ENCODE results near the gene ITPR2. TPM values are rescaled to one million over a fixed set of nuclear protein-coding genes. Genes with fewer than 3 reads are reported as not detected.

ITPR2 gene
- total RNA-seq, 1 donor: 19.2 TPM

GRCh38 chr12:26874501-26875296 lies 41.7 kb upstream of the ITPR2 start:
- no peak for DNase-seq (ENCODE audit: insufficient read length, low spot score, missing footprints)
- no peak overlapping the region for H2AFZ ChIP-seq (ENCODE audit: low read length)
- H3K36me3 ChIP-seq (ENCODE audit: insufficient read depth, low read length): no peaks in the 10 kb centered on the region
- no peaks in the 10 kb centered on the region for H3K9me3 ChIP-seq (ENCODE audit: low read depth, low read length)
- H3K79me2 ChIP-seq (ENCODE audit: insufficient read depth, low read length): no peaks in the 10 kb centered on the region
- H3K27me3 ChIP-seq (ENCODE audit: insufficient read depth, low read length): peaks cover 6% of the 10 kb centered on the region
- no peaks in the 10 kb centered on the region for H3K4me1 ChIP-seq (ENCODE audit: insufficient read depth, low read length)
- no peak overlapping the region for H3K4me3 ChIP-seq (ENCODE audit: insufficient read depth, low read length)
- no peak overlapping the region for H3K4me2 ChIP-seq (ENCODE audit: insufficient read depth, low read length)
- H3K27ac ChIP-seq (ENCODE audit: low read depth, low read length): no peak overlapping the region
- TF ChIP-seq CTCF (IDR thresholded peaks at IDR 0.05; ENCODE audit: extremely low read depth, low read depth, low read length): no peak
- H4K20me1 ChIP-seq (ENCODE audit: insufficient read depth, low read length): no peaks in the 10 kb centered on the region

- Histone ChIP-seq H3K9me3 (ENCODE audit: low read depth, low read length) (no peaks in the 10 kb centered on the region), H3K4me3 (ENCODE audit: insufficient read depth, low read length) (no peak overlapping the region), H3K4me2 (ENCODE audit: insufficient read depth, low read length) (no peak overlapping the region)
Measured at GRCh38 chr12:26872625-26873024, 39.6 kb upstream of the ITPR2 start.

GRCh38 chr12:26871985-26872384 lies 39.0 kb upstream of the ITPR2 start:
- no peak overlapping the region for H2AFZ ChIP-seq (ENCODE audit: low read length)
- H3K9me3 ChIP-seq (ENCODE audit: low read depth, low read length): no peaks in the 10 kb centered on the region
- no peak for TF ChIP-seq CTCF (IDR thresholded peaks at IDR 0.05; ENCODE audit: extremely low read depth, low read depth, low read length)
- H3K27ac ChIP-seq (ENCODE audit: low read depth, low read length): no peak overlapping the region
- no peak overlapping the region for H3K4me2 ChIP-seq (ENCODE audit: insufficient read depth, low read length)
- H3K4me3 ChIP-seq (ENCODE audit: insufficient read depth, low read length): no peak overlapping the region
- peaks cover 6% of the 10 kb centered on the region for H3K27me3 ChIP-seq (ENCODE audit: insufficient read depth, low read length)
- no peaks in the 10 kb centered on the region for H3K79me2 ChIP-seq (ENCODE audit: insufficient read depth, low read length)
- DNase-seq (ENCODE audit: insufficient read length, low spot score, missing footprints): no peak
- H3K36me3 ChIP-seq (ENCODE audit: insufficient read depth, low read length): no peaks in the 10 kb centered on the region
- no peaks in the 10 kb centered on the region for H3K4me1 ChIP-seq (ENCODE audit: insufficient read depth, low read length)
- no peaks in the 10 kb centered on the region for H4K20me1 ChIP-seq (ENCODE audit: insufficient read depth, low read length)

More at GRCh38 chr12:26872625-26873024, 39.6 kb upstream of the ITPR2 start:
- no peak for TF ChIP-seq CTCF (IDR thresholded peaks at IDR 0.05; ENCODE audit: extremely low read depth, low read depth, low read length)
- H3K36me3 ChIP-seq (ENCODE audit: insufficient read depth, low read length): no peaks in the 10 kb centered on the region
- no peaks in the 10 kb centered on the region for H3K4me1 ChIP-seq (ENCODE audit: insufficient read depth, low read length)
- H3K27ac ChIP-seq (ENCODE audit: low read depth, low read length): no peak overlapping the region
- no peak for DNase-seq (ENCODE audit: insufficient read length, low spot score, missing footprints)
- no peak overlapping the region for H2AFZ ChIP-seq (ENCODE audit: low read length)
- no peaks in the 10 kb centered on the region for H3K79me2 ChIP-seq (ENCODE audit: insufficient read depth, low read length)
- peaks cover 6% of the 10 kb centered on the region for H3K27me3 ChIP-seq (ENCODE audit: insufficient read depth, low read length)
- no peaks in the 10 kb centered on the region for H4K20me1 ChIP-seq (ENCODE audit: insufficient read depth, low read length)

- no peak for DNase-seq (ENCODE audit: insufficient read length, low spot score, missing footprints)
- Histone ChIP-seq H3K36me3 (ENCODE audit: insufficient read depth, low read length) (no peaks in the 10 kb centered on the region), H3K27ac (ENCODE audit: low read depth, low read length) (no peak overlapping the region), H3K4me1 (ENCODE audit: insufficient read depth, low read length) (no peaks in the 10 kb centered on the region), H4K20me1 (ENCODE audit: insufficient read depth, low read length) (no peaks in the 10 kb centered on the region), H2AFZ (ENCODE audit: low read length) (no peak overlapping the region), H3K4me2 (ENCODE audit: insufficient read depth, low read length) (no peak overlapping the region), H3K27me3 (ENCODE audit: insufficient read depth, low read length) (peaks cover 6% of the 10 kb centered on the region), H3K4me3 (ENCODE audit: insufficient read depth, low read length) (no peak overlapping the region), H3K79me2 (ENCODE audit: insufficient read depth, low read length) (no peaks in the 10 kb centered on the region), H3K9me3 (ENCODE audit: low read depth, low read length) (no peaks in the 10 kb centered on the region)
- no peak for TF ChIP-seq CTCF (IDR thresholded peaks at IDR 0.05; ENCODE audit: extremely low read depth, low read depth, low read length)
Measured at GRCh38 chr12:26870491-26871419, 37.8 kb upstream of the ITPR2 start.
